ENCODE measurements around the gene PI16. TPM values are rescaled to one million over a fixed set of nuclear protein-coding genes. Genes with fewer than 3 reads are reported as not detected.
"Not testable (repeated sequence)": the region's sequence is repeated elsewhere in the genome, so short reads cannot be mapped to it uniquely, and the experiment has no call there.

Gene PI16
- total RNA-seq, 4 donors from 2014 or later: 44.8 to 64.3 (median 56.9) TPM

- H3K9me3 ChIP-seq: no peaks in the 10 kb centered on the region
- intact Hi-C loops (cut with DNase I): no loop called here
- no peak overlapping the region for H3K27ac ChIP-seq (replicated peaks in 1 of 4)
- no peaks in the 10 kb centered on the region for H3K4me1 ChIP-seq
- WGBS: 81% methylated on average over 4 of the region's 5 CpGs
- no peak overlapping the region for H3K4me3 ChIP-seq
- TF ChIP-seq CTCF (IDR thresholded peaks at IDR 0.05) (no peak), POLR2A (IDR thresholded peaks at IDR 0.05; ENCODE audit: low read depth) (no peak), POLR2AphosphoS5 (IDR thresholded peaks at IDR 0.05) (no peak), EP300 (IDR thresholded peaks at IDR 0.05) (no peak)
- H3K36me3 ChIP-seq: no peaks in the 10 kb centered on the region
- peaks cover 0 to 10% (median 0%) of the 10 kb centered on the region in 4 donors for H3K27me3 ChIP-seq
- no peak for DNase-seq (ENCODE audit: extremely low spot score)
These were observed 9.9 kb upstream of the PI16 start for GRCh38 chr6:36944650-36945049.

- no peak for DNase-seq (ENCODE audit: extremely low spot score)
- H3K4me3 ChIP-seq: no peak overlapping the region
- peaks cover 0 to 6% (median 0%) of the 10 kb centered on the region in 4 donors for H3K27me3 ChIP-seq
- no peak for TF ChIP-seq POLR2AphosphoS5 (IDR thresholded peaks at IDR 0.05)
- no peak for TF ChIP-seq EP300 (IDR thresholded peaks at IDR 0.05)
- TF ChIP-seq CTCF (IDR thresholded peaks at IDR 0.05): no peak
- TF ChIP-seq POLR2A (IDR thresholded peaks at IDR 0.05; ENCODE audit: low read depth): no peak
- intact Hi-C loops (cut with DNase I): no loop called here
- WGBS: 88% methylated on average over 4 of the region's 4 CpGs
- no peaks in the 10 kb centered on the region for H3K4me1 ChIP-seq
- H3K36me3 ChIP-seq: no peaks in the 10 kb centered on the region
- no peaks in the 10 kb centered on the region for H3K9me3 ChIP-seq
- H3K27ac ChIP-seq (replicated peaks in 1 of 4): no peak overlapping the region
These were observed 9.2 kb upstream of the PI16 start for GRCh38 chr6:36945301-36945700.

GRCh38 chr6:36946526-36946925, 8.0 kb upstream of the PI16 start:
- 70% methylated on average over 4 of the region's 4 CpGs for WGBS

GRCh38 chr6:36947570-36948351, 6.8 kb upstream of the PI16 start:
- whole genome bisulfite sequencing: 60% methylated on average over 11 of the region's 12 CpGs
- intact Hi-C loops (cut with DNase I): no loop called here

More at GRCh38 chr6:36946526-36946925, 8.0 kb upstream of the PI16 start:
- no peak for DNase-seq (ENCODE audit: extremely low spot score)
- no peaks in the 10 kb centered on the region for H3K9me3 ChIP-seq
- no peak overlapping the region for H3K27ac ChIP-seq (replicated peaks in 1 of 4)
- TF ChIP-seq POLR2AphosphoS5 (IDR thresholded peaks at IDR 0.05) (no peak), CTCF (IDR thresholded peaks at IDR 0.05) (no peak), EP300 (IDR thresholded peaks at IDR 0.05) (no peak), POLR2A (IDR thresholded peaks at IDR 0.05; ENCODE audit: low read depth) (no peak)
- H3K36me3 ChIP-seq: no peaks in the 10 kb centered on the region
- H3K4me1 ChIP-seq: no peaks in the 10 kb centered on the region
- no peaks in the 10 kb centered on the region for H3K27me3 ChIP-seq
- no peak overlapping the region for H3K4me3 ChIP-seq
- intact Hi-C loops (cut with DNase I): no loop called here

GRCh38 chr6:36949076-36949475, 5.5 kb upstream of the PI16 start:
- intact Hi-C loops (cut with DNase I); DNase-seq (ENCODE audit: extremely low spot score); H3K36me3 ChIP-seq; H3K27me3 ChIP-seq; H3K9me3 ChIP-seq; H3K4me3 ChIP-seq; H3K4me1 ChIP-seq; H3K27ac ChIP-seq (replicated peaks in 1 of 4): not testable (repeated sequence)
- 96% methylated on average over 9 of the region's 9 CpGs for WGBS

More at GRCh38 chr6:36947570-36948351, 6.8 kb upstream of the PI16 start:
- no peak overlapping the region for H3K27ac ChIP-seq (replicated peaks in 1 of 4)
- TF ChIP-seq EP300 (IDR thresholded peaks at IDR 0.05) (no peak), POLR2A (IDR thresholded peaks at IDR 0.05; ENCODE audit: low read depth) (no peak), CTCF (IDR thresholded peaks at IDR 0.05) (no peak), POLR2AphosphoS5 (IDR thresholded peaks at IDR 0.05) (no peak)
- no peak overlapping the region for H3K4me3 ChIP-seq
- DNase-seq (ENCODE audit: extremely low spot score): no peak
- no peaks in the 10 kb centered on the region for H3K4me1 ChIP-seq
- H3K36me3 ChIP-seq: no peaks in the 10 kb centered on the region
- no peaks in the 10 kb centered on the region for H3K27me3 ChIP-seq
- H3K9me3 ChIP-seq: no peaks in the 10 kb centered on the region
